ENCODE measurements around the gene C1R.
"Not testable (repeated sequence)": the region's sequence is repeated elsewhere in the genome, so short reads cannot be mapped to it uniquely, and the experiment has no call there.

DNA sequence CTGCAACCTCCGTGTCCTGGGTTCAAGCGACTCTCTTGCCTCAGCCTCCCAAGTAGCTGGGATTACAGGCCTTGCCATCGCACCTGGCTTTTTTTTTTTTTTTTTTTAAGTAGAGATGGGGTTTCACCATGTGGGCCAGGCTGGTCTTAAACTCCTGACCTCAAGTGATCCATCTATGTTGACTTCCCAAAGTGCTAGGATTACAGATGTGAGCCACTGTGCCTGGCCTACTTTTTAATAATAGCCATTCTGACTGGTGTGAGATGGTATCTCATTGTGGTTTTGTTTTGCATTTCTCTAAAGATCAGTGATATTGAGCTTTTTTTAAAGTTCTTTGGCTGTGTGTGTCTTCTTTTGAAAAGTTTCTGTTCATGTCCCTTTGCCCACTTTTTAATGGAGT, 42.3 kb downstream of the C1R start:
- TF ChIP-seq POLR2AphosphoS5, SPI1, POLR2A, TAF1 (IDR thresholded peaks at IDR 0.05; ENCODE audit: low read depth, low read length): not testable (repeated sequence)
